Heart left ventricle (tissue), 13 donors: Measurements from ENCODE around the gene CALCR.

Experiments used
- CTCF ChIP-seq, 12 donors: fragments of 200-600 bp; sonication (generic) in 4 of 12; IDR thresholded peaks; one replicate each; pipeline versions ENCODE4 v1.5.0 to v1.8.0; 2018 to 2022; ENCODE audit warnings: antibody characterized with exemption in 12 of 12, mild to moderate bottlenecking in 5 of 12
- POLR2A ChIP-seq, 2 donors: fragments of 450-650 bp; IDR thresholded peaks; one replicate each; pipeline ENCODE4 v1.6.1; 2017; ENCODE audit warnings: antibody characterized with exemption in 2 of 2, mild to moderate bottlenecking in 2 of 2, moderate library complexity in 2 of 2
- donor health status: ischemic (EF 13 %, LVEDD 7.1; RV severe dilation, severe dysfunction).
- donor health status: DM: no; HTN: yes; CAD: no.
- donor health status: DM: no; HTN: no; CAD: no.
- donor health status: ischemic (EF 25% LVEDD 6.9; RV normal size, moderate dysfunction).
- donor health status: ischemic (EF 25% LVEDD 5.7; RV mildly dilated, moderate dysfunction).
- donor health status: ischemic (EF 35%, LVEDD 5.7; RV mildly dilated, moderate dysfunction).
- donor health status: nonischemic (EF 11% LVEDD 7.7; RV severe dilation, severe dysfunction).
- donor health status: DM: yes; HTN: yes; CAD: no.
- donor health status: PGD.
- donor health status: ischemic (EF 29% LVEDD 5.4; RV normal size, mild dysfunction).
- donor health status: nonischemic (EF 23%, LVEDD 6.1; RV moderate dilation, normal function).

DNA sequence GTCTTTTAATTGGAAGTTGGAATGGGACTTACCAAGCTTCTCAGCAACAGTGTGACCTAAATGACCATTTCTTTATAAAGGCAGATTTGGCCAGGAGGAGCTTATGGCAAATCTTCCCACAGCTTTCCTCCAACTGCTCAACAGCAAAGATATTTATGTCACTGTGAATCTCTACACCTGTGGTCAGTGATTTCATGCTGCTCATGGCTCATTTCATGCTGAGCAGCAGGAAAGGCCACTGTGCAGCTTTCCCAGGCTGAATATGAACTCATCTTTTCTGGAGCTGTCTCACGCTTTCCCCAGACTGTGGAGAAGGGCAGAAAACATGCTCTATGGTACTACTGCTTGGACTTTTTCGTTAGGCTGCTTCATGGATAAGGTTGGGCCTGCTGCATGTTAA, 29.8 kb downstream of the CALCR start:
- TF ChIP-seq CTCF (IDR thresholded peaks at IDR 0.05) = no peak
- no peak for TF ChIP-seq POLR2A (IDR thresholded peaks at IDR 0.05)
